T-helper 1 cell treated with Interleukin-12 subunit alpha and Interleukin-12 subunit beta and Interleukin-4 antibody, amounts not matched to agents 30 μg/mL and 1 μg/mL, for 36 hours (primary cell): ENCODE results near the gene ADAMTS20.
"Not testable (repeated sequence)": the region's sequence is repeated elsewhere in the genome, so short reads cannot be mapped to it uniquely, and the experiment has no call there.

Experiments
- H3K27ac Mint-ChIP-seq: one replicate; pipeline ENCODE4 v1.8.0; 2021; ENCODE audit warnings: mild to moderate bottlenecking, mixed read lengths
- H3K27me3 Mint-ChIP-seq: one replicate; pipeline ENCODE4 v1.8.0; 2021; ENCODE audit warnings: low read depth, mixed read lengths
- H3K36me3 Mint-ChIP-seq: one replicate; pipeline ENCODE4 v1.8.0; 2021; ENCODE audit warnings: low read depth, mixed read lengths
- H3K4me1 Mint-ChIP-seq: one replicate; pipeline ENCODE4 v1.8.0; 2021; ENCODE audit warnings: low read depth, mixed read lengths
- H3K4me3 Mint-ChIP-seq: one replicate; pipeline ENCODE4 v1.8.0; 2021; ENCODE audit warnings: mild to moderate bottlenecking, moderate library complexity, mixed read lengths
- H3K9me3 Mint-ChIP-seq: one replicate; pipeline ENCODE4 v1.8.0; 2021; ENCODE audit warnings: mixed read lengths

Gene ADAMTS20

DNA sequence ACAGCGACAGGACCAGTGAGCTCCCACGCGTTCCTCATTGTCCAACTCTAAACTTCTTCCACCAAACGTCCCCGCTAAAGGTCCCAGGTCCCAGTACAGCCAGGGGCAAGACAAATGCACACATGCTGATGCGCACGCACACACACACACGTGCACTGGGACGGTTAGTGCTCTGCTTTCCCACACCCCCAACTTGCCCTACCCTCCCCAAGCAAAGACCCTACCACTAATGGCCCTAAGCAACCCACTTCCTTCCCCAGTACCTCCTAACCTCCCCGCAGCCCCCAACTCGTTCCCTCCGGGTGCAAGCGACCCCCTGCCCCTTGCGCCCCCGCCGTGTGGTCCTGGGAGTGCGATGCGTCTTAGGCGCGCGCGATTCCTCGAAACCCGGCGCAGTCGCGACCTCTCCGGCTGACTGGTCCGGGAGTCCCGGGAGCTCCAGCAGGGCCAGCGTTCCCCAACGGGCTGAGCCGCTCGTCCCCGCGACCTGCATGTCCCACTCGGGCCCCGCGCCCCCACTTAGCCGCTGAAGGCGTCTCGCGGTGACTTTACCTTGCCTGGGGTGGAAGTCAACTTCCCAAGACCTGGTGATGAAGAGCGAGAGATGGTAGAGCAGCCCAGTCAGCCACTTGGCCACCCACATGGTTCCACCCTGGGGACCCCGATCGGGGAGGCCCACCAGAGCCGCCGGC, 578 bp downstream of the ADAMTS20 start:
- Mint-ChIP-seq H3K4me3 (no peak overlapping the region), H3K27me3 (peaks cover 32% of the 10 kb centered on the region), H3K4me1 (no peaks in the 10 kb centered on the region), H3K36me3 (no peaks in the 10 kb centered on the region), H3K9me3 (peaks cover 18% of the 10 kb centered on the region), H3K27ac (no peak overlapping the region)

DNA sequence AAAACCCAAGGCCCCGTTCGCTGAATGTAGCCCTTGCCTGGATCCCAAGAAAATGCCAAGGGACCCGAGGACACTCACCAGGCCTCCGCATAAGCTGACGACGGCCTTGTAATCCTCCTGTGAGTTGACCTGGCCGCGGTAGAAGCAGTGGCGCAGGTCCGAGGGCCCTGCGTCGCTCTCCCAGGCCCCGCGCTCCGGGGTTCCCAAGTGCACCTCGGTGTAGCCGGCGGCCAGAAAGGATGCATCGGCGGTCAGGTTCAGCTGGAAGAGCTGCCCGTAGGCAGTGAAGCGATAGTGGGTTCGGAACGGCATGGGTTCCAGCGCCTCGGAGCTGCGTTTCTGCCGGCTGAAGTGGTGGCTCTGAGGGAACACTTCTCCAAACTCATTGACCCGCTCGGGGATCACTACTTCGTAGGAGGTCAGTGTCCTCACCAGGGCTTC, 1.2 kb downstream of the ADAMTS20 start:
- peaks cover 32% of the 10 kb centered on the region for H3K27me3 Mint-ChIP-seq
- no peak overlapping the region for H3K4me3 Mint-ChIP-seq
- no peaks in the 10 kb centered on the region for H3K36me3 Mint-ChIP-seq
- no peak overlapping the region for H3K27ac Mint-ChIP-seq
- no peaks in the 10 kb centered on the region for H3K4me1 Mint-ChIP-seq
- H3K9me3 Mint-ChIP-seq, result peaks cover 16% of the 10 kb centered on the region

DNA sequence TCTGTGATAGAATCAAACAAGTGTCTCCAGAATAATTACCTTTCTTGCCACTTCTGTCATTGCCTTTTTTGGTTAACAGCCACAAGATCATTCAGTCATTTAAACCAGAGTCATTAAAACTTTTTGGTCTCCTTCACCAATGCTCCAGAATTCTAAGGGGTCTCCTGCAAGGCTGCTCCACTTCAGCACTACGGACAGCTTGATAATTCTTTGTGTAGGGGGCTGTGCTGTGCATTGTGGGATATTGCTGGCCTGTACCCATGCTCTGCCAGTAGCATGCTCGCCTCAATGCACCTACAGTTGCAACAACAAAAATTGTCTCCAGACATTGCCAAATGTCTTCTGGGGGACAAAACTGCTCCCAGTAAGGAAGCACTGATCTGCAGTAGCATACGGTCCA, 7.3 kb downstream of the ADAMTS20 start:
- Mint-ChIP-seq H3K27ac (no peak overlapping the region), H3K4me1 (no peaks in the 10 kb centered on the region), H3K4me3 (no peak overlapping the region), H3K9me3 (no peaks in the 10 kb centered on the region), H3K36me3 (no peaks in the 10 kb centered on the region), H3K27me3 (no peaks in the 10 kb centered on the region)

DNA sequence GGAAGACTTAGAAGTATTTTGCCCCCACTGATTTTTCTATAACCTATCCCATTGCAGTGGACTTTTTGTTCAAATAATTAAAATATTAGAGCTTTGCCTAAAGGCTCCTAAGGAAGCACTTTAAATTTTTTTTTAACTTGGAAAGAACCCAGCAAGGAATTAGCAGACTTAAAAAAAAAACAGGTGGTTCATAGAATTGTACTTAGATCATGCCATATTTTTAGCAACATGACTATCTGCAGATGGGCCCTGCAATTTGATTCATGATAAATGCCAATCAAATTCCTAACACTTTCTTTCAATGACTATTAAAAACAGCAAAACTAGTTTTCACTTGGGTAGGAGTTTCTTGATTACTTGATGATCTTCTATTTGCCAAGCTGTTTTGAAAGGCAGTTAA, 11.5 kb downstream of the ADAMTS20 start:
- no peaks in the 10 kb centered on the region for H3K4me1 Mint-ChIP-seq
- H3K9me3 Mint-ChIP-seq, result peaks cover 6% of the 10 kb centered on the region
- H3K27ac Mint-ChIP-seq, result no peak overlapping the region
- no peak overlapping the region for H3K4me3 Mint-ChIP-seq
- no peaks in the 10 kb centered on the region for H3K36me3 Mint-ChIP-seq
- H3K27me3 Mint-ChIP-seq, result no peaks in the 10 kb centered on the region

DNA sequence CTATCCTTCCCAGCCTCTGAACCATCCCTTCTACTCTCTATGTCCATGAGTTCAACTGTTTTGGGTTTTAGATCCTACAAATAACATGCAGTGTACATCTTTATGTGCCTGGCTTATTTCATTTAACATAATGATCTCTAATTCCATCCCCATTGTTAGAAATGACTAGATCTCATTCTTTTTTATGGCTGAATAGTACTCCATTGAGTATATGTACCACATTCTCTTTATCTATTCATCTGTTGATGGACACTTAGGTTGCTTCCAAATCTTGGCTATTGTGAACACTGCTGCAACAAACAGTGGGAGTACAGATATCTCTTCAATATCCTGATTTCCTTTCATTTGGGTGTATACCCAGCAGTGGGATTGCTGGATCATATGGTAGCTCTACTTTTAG, 14.3 kb downstream of the ADAMTS20 start:
- H3K27me3 Mint-ChIP-seq, H3K9me3 Mint-ChIP-seq, H3K36me3 Mint-ChIP-seq, H3K4me1 Mint-ChIP-seq, H3K4me3 Mint-ChIP-seq, H3K27ac Mint-ChIP-seq: not testable (repeated sequence)

DNA sequence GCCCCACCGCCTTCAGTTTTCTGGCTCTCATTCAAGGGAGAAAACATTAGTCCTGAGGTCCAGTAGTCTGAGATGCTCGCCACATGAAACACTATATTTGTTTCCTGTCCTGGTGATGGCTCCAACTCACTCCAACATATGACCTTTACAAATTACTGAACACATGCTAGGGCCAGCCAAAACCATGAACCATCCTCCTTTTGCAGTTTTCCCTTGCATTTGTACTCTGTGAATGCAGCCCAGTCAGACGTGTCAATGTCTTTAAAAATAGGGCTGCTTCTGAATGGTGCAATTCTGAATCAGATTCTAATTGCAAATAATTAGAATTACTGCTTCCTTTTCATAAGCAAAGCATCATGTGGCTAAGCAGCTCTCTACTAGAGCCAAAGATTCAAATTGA, 36.0 kb downstream of the ADAMTS20 start:
- Mint-ChIP-seq H3K4me3 (no peak overlapping the region), H3K27me3 (no peaks in the 10 kb centered on the region), H3K4me1 (no peaks in the 10 kb centered on the region), H3K36me3 (no peaks in the 10 kb centered on the region), H3K9me3 (no peaks in the 10 kb centered on the region), H3K27ac (no peak overlapping the region)

DNA sequence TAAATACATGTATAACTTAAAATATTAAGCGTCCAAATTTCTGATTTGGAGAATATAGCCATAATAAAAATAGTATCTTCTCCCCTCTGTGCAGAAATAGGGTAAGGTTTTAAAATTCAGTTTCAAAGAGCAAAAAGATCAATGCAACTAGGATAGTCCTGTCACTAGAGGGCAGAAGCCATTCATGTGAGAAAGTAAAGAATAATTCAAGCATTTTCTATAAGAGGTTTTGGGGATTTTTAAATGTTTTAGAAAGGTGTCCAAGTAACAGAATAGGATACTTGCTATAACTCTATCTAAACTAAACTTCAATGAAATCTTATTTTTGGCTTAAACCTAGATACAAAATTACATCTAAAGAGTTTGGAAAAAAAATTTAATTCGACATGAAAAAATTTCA, 50.3 kb downstream of the ADAMTS20 start:
- Mint-ChIP-seq H3K4me3 (no peak overlapping the region), H3K9me3 (no peaks in the 10 kb centered on the region), H3K4me1 (no peaks in the 10 kb centered on the region), H3K27ac (no peak overlapping the region), H3K27me3 (no peaks in the 10 kb centered on the region), H3K36me3 (no peaks in the 10 kb centered on the region)

DNA sequence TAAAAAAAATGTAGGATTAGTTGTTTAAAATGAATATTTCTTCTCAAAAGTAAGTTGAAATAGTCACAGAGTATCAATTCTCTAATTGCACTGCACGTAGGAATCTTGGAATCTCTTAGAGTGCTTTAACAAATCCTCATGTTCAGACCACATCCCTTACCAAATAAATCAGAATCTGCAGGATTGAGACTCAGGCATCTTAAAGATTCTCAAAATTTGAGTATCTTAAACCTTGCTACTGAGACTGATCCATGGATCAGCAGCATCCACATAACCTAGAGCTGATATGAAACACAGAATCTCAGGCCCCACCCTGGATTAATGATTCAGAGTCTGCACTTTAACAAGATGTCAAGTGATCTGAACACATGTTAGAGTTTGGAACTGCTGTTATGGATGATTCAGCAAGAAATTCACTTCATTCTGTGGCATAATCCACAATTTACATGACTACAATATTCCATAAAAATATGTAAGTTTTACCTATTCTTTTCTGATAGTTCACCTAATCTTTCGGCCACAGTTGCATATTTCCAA, 58.7 kb downstream of the ADAMTS20 start:
- no peak overlapping the region for H3K27ac Mint-ChIP-seq
- no peaks in the 10 kb centered on the region for H3K9me3 Mint-ChIP-seq
- no peak overlapping the region for H3K4me3 Mint-ChIP-seq
- H3K4me1 Mint-ChIP-seq, result no peaks in the 10 kb centered on the region
- H3K36me3 Mint-ChIP-seq, result no peaks in the 10 kb centered on the region
- no peaks in the 10 kb centered on the region for H3K27me3 Mint-ChIP-seq

DNA sequence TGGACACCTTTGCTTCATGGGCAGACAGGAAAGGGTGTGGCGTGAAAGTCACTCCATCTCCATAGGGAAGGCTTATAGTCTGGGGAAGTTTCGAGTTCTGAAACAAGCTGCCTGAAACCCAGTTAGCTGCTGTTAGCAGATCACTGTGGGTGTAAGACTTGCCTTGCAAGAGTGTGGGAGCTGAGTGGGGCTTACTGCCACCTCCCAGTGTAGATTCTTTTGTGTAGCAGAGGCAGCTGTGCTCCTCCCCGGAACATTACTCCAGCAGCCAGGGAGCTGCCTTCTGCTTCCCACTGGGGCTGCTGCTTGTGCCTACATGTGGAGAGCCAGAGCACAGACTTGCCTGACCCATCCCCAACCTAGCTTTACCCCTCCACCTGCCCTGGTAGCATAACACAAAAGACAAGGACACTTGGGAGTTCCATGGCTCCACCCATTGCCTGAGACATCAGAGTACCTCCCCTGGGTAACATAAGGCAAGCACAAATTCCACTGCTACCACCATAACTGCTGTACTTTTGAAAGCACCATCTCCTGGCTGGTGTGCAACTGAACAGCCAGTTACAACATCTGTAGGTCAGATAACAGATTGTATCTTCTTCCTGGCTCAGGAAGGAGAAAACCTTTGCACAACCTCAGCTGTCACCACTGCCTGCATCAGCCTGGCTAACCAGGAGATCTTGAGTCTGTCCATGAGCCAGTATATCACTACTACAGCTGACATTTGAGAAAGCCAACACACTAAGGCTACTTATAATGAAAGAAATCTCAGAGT, 69.5 kb downstream of the ADAMTS20 start:
- Mint-ChIP-seq H3K9me3 (no peaks in the 10 kb centered on the region), H3K4me1 (no peaks in the 10 kb centered on the region), H3K36me3 (no peaks in the 10 kb centered on the region), H3K27me3 (no peaks in the 10 kb centered on the region), H3K4me3 (no peak overlapping the region), H3K27ac (no peak overlapping the region)

DNA sequence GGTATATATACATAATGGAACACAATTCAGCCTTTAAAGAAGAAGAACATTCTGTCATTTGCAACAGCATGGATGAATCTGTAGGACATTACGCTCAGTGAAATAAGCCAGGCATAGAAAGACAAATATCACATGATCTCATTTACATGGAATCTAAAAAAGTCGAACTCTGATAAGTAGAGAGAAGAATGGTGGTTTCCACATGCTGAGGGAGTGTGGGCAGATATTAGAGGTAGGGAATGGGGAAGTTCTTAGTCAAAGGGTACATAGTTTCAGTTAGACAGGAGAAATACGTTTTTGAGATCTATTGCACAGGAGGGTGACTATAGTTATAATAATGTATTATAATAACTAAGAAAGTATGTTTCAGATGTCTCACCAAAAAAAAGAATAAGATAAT, 71.4 kb downstream of the ADAMTS20 start:
- Mint-ChIP-seq H3K27ac (no peak overlapping the region), H3K4me1 (no peaks in the 10 kb centered on the region), H3K27me3 (no peaks in the 10 kb centered on the region), H3K36me3 (no peaks in the 10 kb centered on the region), H3K9me3 (no peaks in the 10 kb centered on the region), H3K4me3 (no peak overlapping the region)

DNA sequence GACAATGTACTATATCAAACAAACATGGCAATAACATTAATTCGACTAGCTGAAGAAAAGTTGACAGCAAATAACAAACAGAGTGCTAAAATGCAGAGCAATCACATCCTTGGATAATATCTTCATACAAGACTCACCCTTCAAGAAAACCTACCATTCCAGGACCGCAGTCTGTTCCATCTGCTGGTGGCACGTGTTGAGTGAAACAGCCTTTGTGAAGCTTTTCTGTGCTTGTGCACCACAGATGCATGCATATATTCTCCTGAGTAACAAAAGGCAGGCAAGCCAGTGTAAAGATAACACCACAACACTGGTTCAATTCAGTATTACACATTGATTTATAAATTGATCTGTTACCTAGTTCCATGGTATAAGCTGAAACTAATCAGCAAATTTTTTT, 89.3 kb downstream of the ADAMTS20 start:
- no peak overlapping the region for H3K4me3 Mint-ChIP-seq
- H3K27me3 Mint-ChIP-seq, result no peaks in the 10 kb centered on the region
- H3K9me3 Mint-ChIP-seq, result peaks cover under 1% of the 10 kb centered on the region
- H3K36me3 Mint-ChIP-seq, result no peaks in the 10 kb centered on the region
- H3K4me1 Mint-ChIP-seq, result no peaks in the 10 kb centered on the region
- H3K27ac Mint-ChIP-seq, result no peak overlapping the region

DNA sequence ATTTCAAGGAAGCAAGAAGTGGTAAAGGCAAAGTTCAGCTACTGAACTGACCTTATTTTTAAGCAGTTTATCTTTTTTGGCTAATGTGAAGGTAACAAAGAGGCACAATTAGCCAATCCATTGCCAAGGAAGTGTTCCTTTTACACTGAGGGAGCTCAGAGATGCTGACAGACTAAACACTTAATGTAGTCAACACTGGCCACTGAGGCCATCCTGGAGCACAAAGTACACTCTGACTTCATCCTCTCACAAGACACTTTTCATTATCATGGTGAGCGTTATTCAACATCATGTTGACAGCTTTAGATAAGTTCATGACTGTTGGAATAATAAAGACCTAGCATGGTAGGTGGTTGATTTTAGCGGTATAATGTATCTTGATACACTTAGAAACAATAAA, 89.9 kb downstream of the ADAMTS20 start:
- Mint-ChIP-seq H3K4me3 (no peak overlapping the region), H3K27ac (no peak overlapping the region), H3K4me1 (no peaks in the 10 kb centered on the region), H3K9me3 (peaks cover 6% of the 10 kb centered on the region), H3K27me3 (no peaks in the 10 kb centered on the region), H3K36me3 (no peaks in the 10 kb centered on the region)

DNA sequence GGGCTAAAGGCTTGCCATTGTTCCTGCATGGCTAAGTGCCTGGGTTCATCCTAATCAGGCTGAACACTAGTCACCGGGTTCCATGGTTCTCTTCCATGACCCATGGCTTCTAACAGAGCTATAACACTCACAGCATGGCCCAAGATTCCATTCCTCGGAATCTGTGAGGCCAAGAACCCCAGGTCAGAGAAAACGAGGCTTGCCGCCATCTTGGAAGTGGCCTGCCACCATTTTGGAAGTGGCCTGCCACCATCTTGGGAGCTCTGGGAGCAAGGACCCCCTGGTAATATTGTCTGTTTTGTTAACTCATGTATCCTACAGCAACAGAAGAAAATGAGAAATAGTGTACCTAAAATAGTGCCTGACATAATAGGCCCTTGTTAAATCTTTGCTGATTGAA, 92.7 kb downstream of the ADAMTS20 start:
- Mint-ChIP-seq H3K27me3 (no peaks in the 10 kb centered on the region), H3K9me3 (peaks cover 12% of the 10 kb centered on the region), H3K27ac (no peak overlapping the region), H3K4me1 (no peaks in the 10 kb centered on the region), H3K4me3 (no peak overlapping the region), H3K36me3 (no peaks in the 10 kb centered on the region)

DNA sequence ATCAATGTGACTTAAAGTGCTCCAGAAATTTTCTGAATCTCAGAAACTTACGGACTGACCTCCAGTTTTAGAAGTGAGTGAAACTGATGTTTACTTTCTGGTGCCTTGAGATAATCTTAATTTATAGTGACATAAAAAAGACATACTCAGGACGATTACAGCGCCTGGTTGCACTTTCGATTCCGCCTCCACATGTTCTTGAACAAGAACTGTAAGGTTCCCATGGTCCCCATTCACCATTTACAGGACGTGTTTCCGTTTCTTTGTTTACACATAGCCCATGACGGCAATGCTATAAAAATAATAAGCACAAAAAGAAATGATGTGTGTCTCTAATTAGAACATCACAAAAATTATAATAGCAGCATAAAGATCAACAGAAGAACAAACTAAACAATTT, 98.2 kb downstream of the ADAMTS20 start:
- Mint-ChIP-seq H3K27me3 (no peaks in the 10 kb centered on the region), H3K27ac (no peak overlapping the region), H3K36me3 (no peaks in the 10 kb centered on the region), H3K9me3 (peaks cover 12% of the 10 kb centered on the region), H3K4me1 (no peaks in the 10 kb centered on the region), H3K4me3 (no peak overlapping the region)

DNA sequence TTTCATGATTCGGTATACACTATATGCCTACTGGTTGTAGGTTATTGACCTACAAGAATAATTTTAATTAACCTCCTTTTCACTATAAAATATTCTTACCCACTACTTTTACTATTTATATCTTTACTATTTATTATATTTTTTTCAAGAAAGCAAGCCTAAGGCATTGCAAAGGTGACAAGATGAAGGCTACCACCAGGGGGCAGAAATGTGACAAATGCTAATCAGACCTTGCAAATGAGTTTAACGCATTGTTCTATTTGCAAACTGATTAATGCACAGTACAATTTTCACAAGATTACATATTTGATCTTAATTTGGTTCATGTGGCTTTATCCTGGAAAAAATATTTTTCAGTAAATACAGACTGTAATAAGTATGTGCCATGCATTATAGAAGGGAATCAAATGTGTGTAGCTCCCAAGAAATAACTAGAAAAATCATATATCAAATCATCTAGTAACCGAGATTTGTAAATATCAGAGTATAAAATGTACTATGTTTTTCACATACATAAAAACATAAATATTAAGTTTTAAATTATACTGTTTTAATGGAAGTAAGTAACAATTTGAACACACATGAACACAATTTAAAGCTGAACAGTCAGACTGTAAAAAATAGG, 107.0 kb downstream of the ADAMTS20 start:
- Mint-ChIP-seq H3K27ac (no peak overlapping the region), H3K4me3 (no peak overlapping the region), H3K9me3 (no peaks in the 10 kb centered on the region), H3K27me3 (no peaks in the 10 kb centered on the region), H3K4me1 (no peaks in the 10 kb centered on the region), H3K36me3 (no peaks in the 10 kb centered on the region)
